NCI-H1092 (cell line): ENCODE data around the gene SYTL3.

ENCODE experiments used
- DNase-seq: peaks from one replicate; lab custom pipeline; 2025; lab: John Stamatoyannopoulos, UW

Gene SYTL3

GRCh38 chr6:158759966-158760617, 110.2 kb downstream of the SYTL3 start:
- DNase-seq = no peak

- no peak for DNase-seq
These were observed 110.9 kb downstream of the SYTL3 start for GRCh38 chr6:158760618-158761250.

- no peak for DNase-seq
These were observed 111.9 kb downstream of the SYTL3 start for GRCh38 chr6:158761746-158762145.

GRCh38 chr6:158762787-158763433, 113.1 kb downstream of the SYTL3 start:
- no peak for DNase-seq

- no peak for DNase-seq
These were observed 113.8 kb downstream of the SYTL3 start for GRCh38 chr6:158763434-158764182.

- no peak for DNase-seq
These were observed 114.5 kb downstream of the SYTL3 start for GRCh38 chr6:158764183-158764849.

- no peak for DNase-seq
These were observed 115.1 kb downstream of the SYTL3 start for GRCh38 chr6:158764926-158765325.

GRCh38 chr6:158765499-158766068, 115.7 kb downstream of the SYTL3 start:
- no peak for DNase-seq

- no peak for DNase-seq
These were observed 117.0 kb downstream of the SYTL3 start for GRCh38 chr6:158766621-158767455.

GRCh38 chr6:158767709-158768108, 117.9 kb downstream of the SYTL3 start:
- no peak for DNase-seq

GRCh38 chr6:158768436-158768835, 118.6 kb downstream of the SYTL3 start:
- DNase-seq = no peak

- DNase-seq = peak; percentile 91
These were observed 119.4 kb downstream of the SYTL3 start for GRCh38 chr6:158769234-158769770.

GRCh38 chr6:158769771-158770432, 120.0 kb downstream of the SYTL3 start:
- peak; percentile 91 for DNase-seq

GRCh38 chr6:158770533-158771330, 120.9 kb downstream of the SYTL3 start:
- DNase-seq = no peak

GRCh38 chr6:158771399-158772152, 121.7 kb downstream of the SYTL3 start:
- DNase-seq = no peak

- no peak for DNase-seq
These were observed 122.3 kb downstream of the SYTL3 start for GRCh38 chr6:158772172-158772571.

GRCh38 chr6:158772851-158773371, 123.1 kb downstream of the SYTL3 start:
- no peak for DNase-seq
